K562 (cell line): ENCODE results near the gene B4GALT5. TPM values are rescaled to one million over a fixed set of nuclear protein-coding genes. Genes with fewer than 3 reads are reported as not detected.

Experiments
- HNRNPLL ChIP-seq: fragments of 200-400 bp; formaldehyde crosslinking; IDR thresholded peaks from 2 replicates; pipeline ENCODE4 v1.6.1; 2017; ENCODE audit warnings: low read length, low read depth, mild to moderate bottlenecking; ENCODE audit not compliant: poor library complexity, severe bottlenecking
- MCM3 ChIP-seq: fragments of 450-650 bp; IDR thresholded peaks from 2 replicates; pipeline ENCODE4 v1.6.1; 2016
- NR4A1 ChIP-seq, 2 experiments: fragments of 250-450 bp in 1 of 2; fragments of 450-650 bp in 1 of 2; sonication (Bioruptor Pico) in 1 of 2; IDR thresholded peaks; 2 replicates each; pipeline versions ENCODE4 v1.4.0 to v1.6.1; 2016 to 2020; ENCODE audit warnings: mild to moderate bottlenecking in 2 of 2, missing compliant biosample characterization in 1 of 2, missing genetic modification characterization in 1 of 2, moderate library complexity in 1 of 2
- SMAD1 ChIP-seq: fragments of 150-350 bp; IDR thresholded peaks from 2 replicates; pipeline ENCODE4 v1.6.1; 2014; ENCODE audit warnings: low read length, low read depth; ENCODE audit not compliant: partially characterized antibody
- TEAD4 ChIP-seq, 2 experiments: sonication (generic) in 1 of 2; formaldehyde crosslinking in 1 of 2; IDR thresholded peaks; 2 replicates each; pipeline versions ENCODE4 v1.6.1 to v1.8.0; 2012 to 2022; ENCODE audit warnings: borderline replicate concordance in 1 of 2, inconsistent platforms in 1 of 2, low read length in 1 of 2, mild to moderate bottlenecking in 1 of 2, missing genetic modification reagents in 1 of 2
- TSHZ1 ChIP-seq: fragments of 250-450 bp; sonication (Bioruptor Pico); IDR thresholded peaks from 2 replicates; pipeline ENCODE4 v1.4.0; 2020; ENCODE audit warnings: mild to moderate bottlenecking, moderate library complexity
- ZNF408 ChIP-seq: fragments of 250-450 bp; sonication (Bioruptor Pico); IDR thresholded peaks from 2 replicates; pipeline ENCODE4 v1.4.0; 2020; ENCODE audit warnings: low read depth, mild to moderate bottlenecking, moderate library complexity
- ZNF592 ChIP-seq: fragments of 450-650 bp; IDR thresholded peaks from 2 replicates; pipeline ENCODE4 v1.6.1; 2017; ENCODE audit warnings: antibody characterized with exemption, mild to moderate bottlenecking
- polyA plus RNA-seq, 8 experiments: library from polyadenylated mRNA; depleted of rRNA in 4 of 8; stranded (reverse) in 5 of 8; unstranded in 3 of 8; fragments of >200 nt; fragmentation: Nextera tagmentation in 2 of 8; fragmentation: Illumina TruSeq in 1 of 8; extraction: Ambion mirVana in 2 of 8; extraction: Trizol in 1 of 8; gene quantifications; 2 replicates each; pipeline versions ENCODE4 v1.2.1 to v1.2.3, GENCODE V29; 2011 to 2014; ENCODE audit warnings: inconsistent platforms in 1 of 8, missing spikeins in 1 of 8
- total RNA-seq, 7 experiments: library from RNA; depleted of rRNA in 6 of 7; stranded (reverse); fragments of >200 nt in 6 of 7; fragmentation: Illumina TruSeq in 2 of 7; extraction: Trizol in 2 of 7; gene quantifications; 2 replicates each; pipeline versions ENCODE4 v1.2.1 to v1.2.3, GENCODE V29; 2011 to 2021; ENCODE audit warnings: low replicate concordance in 1 of 7
- TF ChIP-seq, protein P1 (sequence below), 2 experiments: IDR thresholded peaks; 2 replicates each; pipeline ENCODE4 v1.6.1; 2012; ENCODE audit warnings: improper control_type of control experiment in 2 of 2, low read depth in 2 of 2, low read length in 2 of 2, borderline replicate concordance in 1 of 2
- TF ChIP-seq, protein P2 (sequence below), 2 experiments: fragments of 200-800 bp in 1 of 2; sonication (Bioruptor generic) in 1 of 2; sonication (generic) in 1 of 2; formaldehyde crosslinking in 1 of 2; IDR thresholded peaks in 1 of 2; conservative IDR thresholded peaks in 1 of 2; 2 replicates each; pipeline versions ENCODE4 v1.5.0 to v1.6.1; 2016 to 2020; ENCODE audit warnings: missing compliant biosample characterization in 1 of 2, missing genetic modification characterization in 1 of 2, missing genetic modification reagents in 1 of 2

The B4GALT5 gene
- total and polyA plus RNA-seq, 9 of the 15 experiments (the other 6 are each of a cell fraction or from before 2014, with no cell fraction given): 8.5 to 32.6 (median 23.4) TPM

DNA sequence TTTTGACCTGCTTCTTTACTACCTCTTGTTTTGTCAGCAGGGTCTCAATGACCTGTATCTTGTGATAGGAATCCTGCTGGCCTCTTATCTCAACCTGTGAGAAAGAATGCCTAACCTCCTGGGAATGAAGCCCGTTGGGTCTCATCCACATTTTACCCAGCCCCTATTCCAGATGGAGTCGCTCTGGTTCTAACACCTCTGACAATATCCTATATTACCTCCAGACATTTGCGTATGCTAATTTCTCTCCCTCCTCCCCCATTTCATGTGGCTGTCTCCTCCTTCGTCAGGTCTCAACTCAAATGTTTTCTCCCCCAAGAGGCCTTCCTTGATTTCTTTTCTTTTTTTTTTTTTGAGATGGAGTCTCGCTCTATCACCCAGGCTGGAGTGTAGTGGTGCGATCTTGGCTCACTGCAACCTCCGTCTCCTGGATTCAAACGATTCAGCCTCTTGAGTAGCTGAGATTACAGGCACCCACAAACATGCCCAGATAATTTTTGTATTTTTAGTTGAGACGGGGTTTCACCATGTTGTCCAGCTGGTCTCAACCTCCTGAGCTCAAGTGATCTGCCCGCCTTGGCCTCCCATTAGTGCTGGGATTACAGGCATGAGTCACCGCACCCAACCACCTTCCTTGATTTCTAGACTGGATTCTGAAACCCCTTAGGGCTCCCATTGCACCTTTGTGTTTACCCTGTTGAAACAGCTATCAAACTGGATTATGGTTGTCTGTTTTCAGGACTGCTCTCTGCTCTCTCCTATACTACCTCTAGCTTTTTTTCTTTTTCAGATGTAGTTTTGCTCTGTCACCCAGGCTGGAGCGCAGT, 49.5 kb upstream of the B4GALT5 start (continued):
- TF ChIP-seq, protein P1, sequence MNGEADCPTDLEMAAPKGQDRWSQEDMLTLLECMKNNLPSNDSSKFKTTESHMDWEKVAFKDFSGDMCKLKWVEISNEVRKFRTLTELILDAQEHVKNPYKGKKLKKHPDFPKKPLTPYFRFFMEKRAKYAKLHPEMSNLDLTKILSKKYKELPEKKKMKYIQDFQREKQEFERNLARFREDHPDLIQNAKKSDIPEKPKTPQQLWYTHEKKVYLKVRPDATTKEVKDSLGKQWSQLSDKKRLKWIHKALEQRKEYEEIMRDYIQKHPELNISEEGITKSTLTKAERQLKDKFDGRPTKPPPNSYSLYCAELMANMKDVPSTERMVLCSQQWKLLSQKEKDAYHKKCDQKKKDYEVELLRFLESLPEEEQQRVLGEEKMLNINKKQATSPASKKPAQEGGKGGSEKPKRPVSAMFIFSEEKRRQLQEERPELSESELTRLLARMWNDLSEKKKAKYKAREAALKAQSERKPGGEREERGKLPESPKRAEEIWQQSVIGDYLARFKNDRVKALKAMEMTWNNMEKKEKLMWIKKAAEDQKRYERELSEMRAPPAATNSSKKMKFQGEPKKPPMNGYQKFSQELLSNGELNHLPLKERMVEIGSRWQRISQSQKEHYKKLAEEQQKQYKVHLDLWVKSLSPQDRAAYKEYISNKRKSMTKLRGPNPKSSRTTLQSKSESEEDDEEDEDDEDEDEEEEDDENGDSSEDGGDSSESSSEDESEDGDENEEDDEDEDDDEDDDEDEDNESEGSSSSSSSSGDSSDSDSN (IDR thresholded peaks at IDR 0.05; ENCODE audit: borderline replicate concordance in 1 of 2, low read depth in 2 of 2, low read length in 2 of 2): no peak
- TF ChIP-seq MCM3: no peak
- peak; percentile 98 for TF ChIP-seq ZNF592
- TF ChIP-seq, protein P2, sequence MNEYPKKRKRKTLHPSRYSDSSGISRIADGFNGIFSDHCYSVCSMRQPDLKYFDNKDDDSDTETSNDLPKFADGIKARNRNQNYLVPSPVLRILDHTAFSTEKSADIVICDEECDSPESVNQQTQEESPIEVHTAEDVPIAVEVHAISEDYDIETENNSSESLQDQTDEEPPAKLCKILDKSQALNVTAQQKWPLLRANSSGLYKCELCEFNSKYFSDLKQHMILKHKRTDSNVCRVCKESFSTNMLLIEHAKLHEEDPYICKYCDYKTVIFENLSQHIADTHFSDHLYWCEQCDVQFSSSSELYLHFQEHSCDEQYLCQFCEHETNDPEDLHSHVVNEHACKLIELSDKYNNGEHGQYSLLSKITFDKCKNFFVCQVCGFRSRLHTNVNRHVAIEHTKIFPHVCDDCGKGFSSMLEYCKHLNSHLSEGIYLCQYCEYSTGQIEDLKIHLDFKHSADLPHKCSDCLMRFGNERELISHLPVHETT (CRISPR knock-in tag; conservative IDR thresholded peaks at IDR 0.05 in 1 of 2, IDR thresholded peaks at IDR 0.05 in 1 of 2): peak in 1 of 2 experiments; percentile 89; a peak in 2 of 4 replicates
- TF ChIP-seq HNRNPLL: no peak
- no peak for TF ChIP-seq ZNF408 (CRISPR knock-in tag)
- TF ChIP-seq TSHZ1 (CRISPR knock-in tag): peak; percentile 91
- TF ChIP-seq TEAD4 (IDR thresholded peaks at IDR 0.05; ENCODE audit: low read length): no peak
- no peak for TF ChIP-seq TEAD4 (CRISPR knock-in tag; IDR thresholded peaks at IDR 0.05; ENCODE audit: borderline replicate concordance)
- TF ChIP-seq NR4A1 (CRISPR knock-in tag; IDR thresholded peaks at IDR 0.05): no peak
- TF ChIP-seq NR4A1 (tag; IDR thresholded peaks at IDR 0.05): peak; percentile 97
- no peak for TF ChIP-seq SMAD1
